ENCODE results near the gene GFPT2.

GFPT2 gene

DNA sequence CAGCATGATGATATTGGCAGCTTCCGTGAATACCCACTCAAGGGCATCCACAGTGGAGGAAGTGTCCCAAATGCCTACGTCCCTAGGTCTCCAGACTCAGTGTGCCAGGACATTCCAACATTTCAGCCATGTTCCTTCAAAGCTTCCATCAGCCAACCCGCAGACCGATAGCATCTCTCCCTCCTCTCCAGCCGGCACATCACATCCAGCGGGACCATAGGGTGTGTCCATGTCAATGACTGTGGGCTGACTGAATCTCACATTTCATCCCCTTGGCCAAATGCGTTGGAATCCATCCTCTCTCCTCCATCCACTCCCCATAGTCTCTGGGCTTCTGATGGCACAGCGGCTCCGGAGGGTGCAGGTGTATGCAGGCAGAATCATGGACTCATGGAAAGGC lies 22.2 kb upstream of the GFPT2 start:
- no peaks in the 10 kb centered on the region for H3K9me3 Mint-ChIP-seq
- H3K27me3 Mint-ChIP-seq = peaks cover 9% of the 10 kb centered on the region
- no peak overlapping the region for H3K27ac Mint-ChIP-seq (ENCODE audit: low read depth)
- no peaks in the 10 kb centered on the region for H3K36me3 Mint-ChIP-seq (ENCODE audit: insufficient read depth)
- no peaks in the 10 kb centered on the region for H3K4me1 Mint-ChIP-seq
- H3K4me3 Mint-ChIP-seq = no peak overlapping the region
- DNase-seq (ENCODE audit: low spot score in 2 of 2) (no peak), ATAC-seq (replicated peaks; ENCODE audit: extremely low read depth, poor library complexity, severe bottlenecking) (no peak)

GRCh38 chr5:180373870-180374269 lies 20.7 kb upstream of the GFPT2 start:
- DNase-seq (ENCODE audit: low spot score in 2 of 2) = no peak

DNA sequence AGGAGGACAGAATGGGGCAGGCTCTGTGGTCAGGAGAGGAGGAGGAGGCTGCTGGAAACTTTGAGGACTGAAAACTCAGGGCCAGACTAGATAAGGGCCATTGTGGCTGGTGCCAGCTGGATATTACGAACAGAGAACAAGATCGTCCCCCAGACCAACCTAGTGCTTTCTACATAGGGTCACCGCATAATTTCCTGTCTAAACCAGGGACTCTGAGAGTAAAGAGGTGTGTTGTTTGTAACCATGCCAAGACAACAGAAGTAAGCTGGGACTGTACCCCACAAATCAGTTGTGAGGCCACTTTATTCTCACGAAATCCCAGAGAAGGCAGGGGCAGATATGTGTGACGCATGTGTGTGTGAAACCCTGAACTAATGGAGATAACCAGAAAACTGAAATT lies 20.3 kb upstream of the GFPT2 start:
- Mint-ChIP-seq H3K4me3 (no peak overlapping the region), H3K27ac (ENCODE audit: low read depth) (no peak overlapping the region), H3K27me3 (no peaks in the 10 kb centered on the region), H3K9me3 (no peaks in the 10 kb centered on the region), H3K36me3 (ENCODE audit: insufficient read depth) (no peaks in the 10 kb centered on the region), H3K4me1 (no peaks in the 10 kb centered on the region)
- DNase-seq (ENCODE audit: low spot score in 2 of 2) (no peak), ATAC-seq (replicated peaks; ENCODE audit: extremely low read depth, poor library complexity, severe bottlenecking) (no peak)

More at GRCh38 chr5:180373870-180374269, 20.7 kb upstream of the GFPT2 start:
- ATAC-seq (replicated peaks; ENCODE audit: extremely low read depth, poor library complexity, severe bottlenecking) = no peak
- Mint-ChIP-seq H3K36me3 (ENCODE audit: insufficient read depth) (no peaks in the 10 kb centered on the region), H3K9me3 (no peaks in the 10 kb centered on the region), H3K27me3 (no peaks in the 10 kb centered on the region), H3K27ac (ENCODE audit: low read depth) (no peak overlapping the region), H3K4me1 (no peaks in the 10 kb centered on the region), H3K4me3 (no peak overlapping the region)

- Mint-ChIP-seq H3K36me3 (ENCODE audit: insufficient read depth) (peaks cover 6% of the 10 kb centered on the region), H3K4me1 (peaks cover 8% of the 10 kb centered on the region), H3K27me3 (no peaks in the 10 kb centered on the region), H3K27ac (ENCODE audit: low read depth) (no peak overlapping the region), H3K9me3 (no peaks in the 10 kb centered on the region), H3K4me3 (no peak overlapping the region)
- ATAC-seq (replicated peaks; ENCODE audit: extremely low read depth, poor library complexity, severe bottlenecking) = no peak
- no peak for DNase-seq (ENCODE audit: low spot score in 2 of 2)
These were observed 18.8 kb upstream of the GFPT2 start for GRCh38 chr5:180371949-180372348.

DNA sequence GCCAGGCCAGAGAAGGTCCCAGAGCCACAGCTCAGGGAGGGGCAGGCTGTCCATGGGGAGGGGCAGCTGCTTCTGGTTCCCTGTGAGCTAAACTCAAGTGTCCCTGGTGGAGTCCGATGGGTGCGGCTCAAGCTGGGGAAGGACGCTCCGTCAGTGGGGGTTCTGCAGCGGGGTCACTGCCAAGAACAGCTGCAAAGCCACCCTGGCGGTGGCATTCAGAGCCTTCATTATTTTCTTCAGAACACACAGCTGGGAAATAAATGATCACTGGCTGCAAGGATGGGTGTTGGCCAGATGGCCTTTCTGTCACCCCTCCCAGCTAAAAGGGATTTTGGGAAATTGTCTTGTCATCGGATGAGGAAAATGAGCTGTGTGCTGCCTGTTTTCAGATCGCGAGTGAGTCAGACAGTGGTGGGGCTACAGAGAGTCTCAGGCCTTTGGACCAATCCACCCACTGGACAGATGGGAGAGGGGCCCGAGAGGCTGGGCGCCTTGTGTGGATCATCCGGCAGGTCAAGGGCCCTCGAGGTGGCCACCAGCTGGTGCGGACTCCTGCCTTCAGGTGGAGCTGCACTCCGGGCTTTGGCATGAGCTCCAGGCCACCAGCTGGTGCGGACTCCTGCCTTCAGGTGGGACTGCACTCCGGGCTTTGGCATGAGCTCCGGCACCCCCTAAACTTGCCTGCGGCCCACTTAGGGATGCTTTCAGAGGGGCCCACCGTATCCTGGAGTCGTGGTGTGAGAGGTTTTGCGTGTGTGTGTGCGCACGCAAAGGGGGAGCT lies 17.9 kb upstream of the GFPT2 start:
- H3K4me3 Mint-ChIP-seq = no peak overlapping the region
- H3K9me3 Mint-ChIP-seq = no peaks in the 10 kb centered on the region
- H3K27me3 Mint-ChIP-seq = no peaks in the 10 kb centered on the region
- peaks cover 14% of the 10 kb centered on the region for H3K4me1 Mint-ChIP-seq
- ATAC-seq (replicated peaks; ENCODE audit: extremely low read depth, poor library complexity, severe bottlenecking) (no peak), DNase-seq (ENCODE audit: low spot score in 2 of 2) (no peak)
- H3K27ac Mint-ChIP-seq (ENCODE audit: low read depth) = no peak overlapping the region
- H3K36me3 Mint-ChIP-seq (ENCODE audit: insufficient read depth) = peaks cover 8% of the 10 kb centered on the region

GRCh38 chr5:180367991-180368390 lies 14.9 kb upstream of the GFPT2 start:
- Mint-ChIP-seq H3K9me3 (no peaks in the 10 kb centered on the region), H3K4me3 (no peak overlapping the region), H3K27ac (ENCODE audit: low read depth) (no peak overlapping the region), H3K27me3 (peaks cover 10% of the 10 kb centered on the region), H3K4me1 (peaks cover 29% of the 10 kb centered on the region), H3K36me3 (ENCODE audit: insufficient read depth) (peaks cover 8% of the 10 kb centered on the region)
- ATAC-seq (replicated peaks; ENCODE audit: extremely low read depth, poor library complexity, severe bottlenecking) = no peak
- DNase-seq (ENCODE audit: low spot score in 2 of 2) = no peak

GRCh38 chr5:180367300-180367699 lies 14.2 kb upstream of the GFPT2 start:
- H3K4me1 Mint-ChIP-seq = peaks cover 29% of the 10 kb centered on the region
- peaks cover 8% of the 10 kb centered on the region for H3K36me3 Mint-ChIP-seq (ENCODE audit: insufficient read depth)
- H3K27ac Mint-ChIP-seq (ENCODE audit: low read depth) = peak overlapping the region; percentile 63
- peaks cover 10% of the 10 kb centered on the region for H3K27me3 Mint-ChIP-seq
- peak; percentile 84 for ATAC-seq (replicated peaks; ENCODE audit: extremely low read depth, poor library complexity, severe bottlenecking)
- peak in 1 of 2 donors; percentile 44 for DNase-seq (ENCODE audit: low spot score in 2 of 2)
- H3K9me3 Mint-ChIP-seq = no peaks in the 10 kb centered on the region
- H3K4me3 Mint-ChIP-seq = peak overlapping the region; percentile 51

DNA sequence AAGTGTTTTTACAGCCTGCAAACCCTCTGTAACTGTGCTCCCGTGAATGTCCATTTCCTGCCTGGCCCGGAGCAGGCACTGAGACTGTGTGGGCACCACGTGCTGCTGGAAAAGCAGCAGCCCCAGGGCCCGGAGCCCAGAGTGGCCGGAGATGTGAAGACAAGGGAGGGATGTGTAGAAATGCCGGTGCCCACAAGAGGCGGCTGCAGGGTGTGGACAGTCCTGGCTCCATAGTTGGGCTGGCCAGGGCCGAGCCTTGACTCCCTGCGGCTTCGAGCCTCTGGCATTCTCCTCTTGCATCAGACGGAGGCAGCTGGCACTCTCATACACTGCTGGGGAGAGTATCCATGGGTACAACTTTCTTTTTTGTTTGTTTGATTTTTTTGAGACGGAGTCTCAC lies 13.2 kb upstream of the GFPT2 start:
- Mint-ChIP-seq H3K27me3 (peaks cover 10% of the 10 kb centered on the region), H3K36me3 (ENCODE audit: insufficient read depth) (peaks cover 8% of the 10 kb centered on the region), H3K9me3 (no peaks in the 10 kb centered on the region), H3K27ac (ENCODE audit: low read depth) (no peak overlapping the region), H3K4me3 (no peak overlapping the region), H3K4me1 (peaks cover 29% of the 10 kb centered on the region)
- ATAC-seq (replicated peaks; ENCODE audit: extremely low read depth, poor library complexity, severe bottlenecking) (no peak), DNase-seq (ENCODE audit: low spot score in 2 of 2) (no peak)

DNA sequence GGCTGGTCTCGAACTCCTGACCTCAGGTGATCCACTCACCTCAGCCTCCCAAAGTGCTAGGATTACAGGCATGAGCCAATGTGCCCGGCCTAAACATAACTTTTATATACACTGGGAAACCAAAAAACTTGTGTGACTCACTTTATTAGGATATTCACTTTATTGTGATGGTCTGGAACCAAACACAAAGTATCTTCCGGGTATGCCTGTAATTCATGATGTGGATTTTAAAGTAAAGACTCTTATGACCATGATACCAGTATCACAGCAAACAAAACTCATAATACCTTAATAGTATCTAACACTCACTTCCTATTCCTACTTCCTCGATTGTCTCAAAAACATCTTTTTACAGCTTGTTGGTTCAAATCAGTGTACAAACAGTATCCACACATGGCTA lies 12.7 kb upstream of the GFPT2 start:
- H3K4me3 Mint-ChIP-seq = no peak overlapping the region
- peaks cover 10% of the 10 kb centered on the region for H3K27me3 Mint-ChIP-seq
- DNase-seq (ENCODE audit: low spot score in 2 of 2) (no peak), ATAC-seq (replicated peaks; ENCODE audit: extremely low read depth, poor library complexity, severe bottlenecking) (no peak)
- H3K4me1 Mint-ChIP-seq = peaks cover 29% of the 10 kb centered on the region
- peaks cover 8% of the 10 kb centered on the region for H3K36me3 Mint-ChIP-seq (ENCODE audit: insufficient read depth)
- H3K27ac Mint-ChIP-seq (ENCODE audit: low read depth) = no peak overlapping the region
- H3K9me3 Mint-ChIP-seq = no peaks in the 10 kb centered on the region

DNA sequence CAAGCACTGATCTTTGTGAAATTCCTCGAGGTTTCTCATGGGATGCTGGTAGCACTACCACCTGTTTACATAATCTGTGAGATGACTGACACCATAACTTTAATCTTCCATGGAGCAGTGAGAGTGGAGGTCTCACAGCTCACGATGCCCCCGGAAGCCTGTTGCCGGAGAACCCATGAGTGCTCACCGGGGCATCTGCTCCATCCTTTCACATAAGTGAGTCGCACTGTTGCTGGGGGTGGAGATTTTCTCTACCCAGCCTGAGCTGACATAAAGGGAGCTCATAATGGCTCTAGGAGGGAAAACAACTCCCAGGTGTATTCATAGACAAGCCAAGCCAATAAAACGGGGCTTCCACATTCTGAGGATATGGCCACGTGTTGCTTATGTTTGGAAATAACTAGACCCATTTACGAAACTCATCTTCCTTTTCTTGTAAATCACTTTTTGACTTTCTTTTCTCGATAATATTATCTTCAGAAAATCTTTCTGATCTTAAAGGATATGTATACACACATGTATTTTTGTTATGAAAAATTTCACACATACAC lies 11.2 kb upstream of the GFPT2 start:
- H3K36me3 Mint-ChIP-seq (ENCODE audit: insufficient read depth) = peaks cover 8% of the 10 kb centered on the region
- DNase-seq (ENCODE audit: low spot score in 2 of 2) (no peak), ATAC-seq (replicated peaks; ENCODE audit: extremely low read depth, poor library complexity, severe bottlenecking) (no peak)
- no peaks in the 10 kb centered on the region for H3K9me3 Mint-ChIP-seq
- no peak overlapping the region for H3K4me3 Mint-ChIP-seq
- H3K27ac Mint-ChIP-seq (ENCODE audit: low read depth) = no peak overlapping the region
- H3K4me1 Mint-ChIP-seq = peaks cover 29% of the 10 kb centered on the region
- H3K27me3 Mint-ChIP-seq = peaks cover 10% of the 10 kb centered on the region

DNA sequence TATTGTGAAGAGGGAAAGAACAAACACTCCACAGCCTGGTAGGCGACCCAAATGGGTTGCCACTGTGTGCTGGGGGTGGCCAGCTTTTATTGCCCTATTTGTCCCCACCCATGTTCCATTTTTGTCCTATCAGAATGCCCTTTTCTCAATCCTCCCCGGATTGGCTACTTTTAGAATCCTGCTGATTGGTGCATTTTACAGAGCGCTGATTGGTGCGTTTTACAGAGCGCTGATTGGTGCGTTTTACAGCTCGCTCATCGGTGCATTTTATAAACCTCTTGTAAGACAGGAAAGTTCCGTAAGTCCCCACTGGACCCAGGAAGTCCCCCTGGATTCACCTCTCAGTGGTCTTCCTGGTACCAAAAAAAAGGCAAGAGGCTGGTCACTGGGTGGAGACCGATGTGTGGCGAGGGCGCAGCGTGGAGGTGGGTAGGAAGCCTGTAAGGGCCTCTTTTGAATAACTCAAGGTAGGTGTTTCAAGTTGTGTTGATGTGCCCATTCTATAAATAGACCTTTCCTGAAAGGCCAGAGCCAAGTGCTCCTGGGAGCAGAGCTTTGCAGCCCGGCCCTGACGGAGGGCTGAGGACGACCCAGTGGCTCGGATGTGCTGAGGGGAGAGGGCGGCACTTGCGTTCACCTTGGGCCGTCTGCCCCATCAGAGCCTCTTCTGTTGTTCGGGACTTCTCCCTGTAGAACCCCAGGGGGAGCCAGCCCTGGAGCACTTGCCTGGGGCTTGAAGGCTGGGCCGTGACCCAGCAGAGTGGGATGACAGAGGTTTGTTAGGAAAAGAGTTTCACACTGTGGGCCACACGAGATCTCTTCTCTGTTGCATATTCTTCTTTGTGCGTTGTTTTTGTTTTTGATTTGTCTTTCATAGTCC lies 7.2 kb upstream of the GFPT2 start:
- no peaks in the 10 kb centered on the region for H3K9me3 Mint-ChIP-seq
- no peak overlapping the region for H3K4me3 Mint-ChIP-seq
- H3K4me1 Mint-ChIP-seq = peaks cover 13% of the 10 kb centered on the region
- no peaks in the 10 kb centered on the region for H3K36me3 Mint-ChIP-seq (ENCODE audit: insufficient read depth)
- ATAC-seq (replicated peaks; ENCODE audit: extremely low read depth, poor library complexity, severe bottlenecking) (no peak), DNase-seq (ENCODE audit: low spot score in 2 of 2) (no peak)
- no peak overlapping the region for H3K27ac Mint-ChIP-seq (ENCODE audit: low read depth)
- H3K27me3 Mint-ChIP-seq = peaks cover 26% of the 10 kb centered on the region

DNA sequence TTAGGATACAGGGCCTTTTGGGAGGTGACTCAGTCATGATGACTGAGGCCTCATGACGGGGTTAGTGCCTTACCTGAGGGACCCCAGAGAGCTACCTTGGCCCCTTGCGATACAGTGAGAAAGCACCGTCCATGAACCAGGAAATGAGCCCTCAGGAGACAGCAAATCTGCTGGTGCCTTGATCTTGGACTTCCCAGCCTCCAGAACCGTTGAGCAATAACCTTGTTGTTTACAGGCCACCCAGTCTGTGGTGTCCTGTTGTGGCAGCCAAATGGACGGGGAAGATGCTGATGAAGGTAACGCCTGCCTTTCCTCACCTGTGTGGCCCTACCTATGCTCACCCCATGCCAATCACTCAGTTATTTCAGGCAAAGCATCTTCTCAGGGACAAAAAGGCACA lies 5.6 kb upstream of the GFPT2 start:
- Mint-ChIP-seq H3K27me3 (peaks cover 31% of the 10 kb centered on the region), H3K4me1 (peaks cover 8% of the 10 kb centered on the region), H3K36me3 (ENCODE audit: insufficient read depth) (no peaks in the 10 kb centered on the region), H3K27ac (ENCODE audit: low read depth) (no peak overlapping the region), H3K9me3 (no peaks in the 10 kb centered on the region), H3K4me3 (no peak overlapping the region)
- ATAC-seq (replicated peaks; ENCODE audit: extremely low read depth, poor library complexity, severe bottlenecking) (no peak), DNase-seq (ENCODE audit: low spot score in 2 of 2) (no peak)
